ENCODE measurements around the gene ZNF683.
A peak's percentile ranks its signal among the peaks of the same experiment; 100 is the strongest.

Gene ZNF683

DNA sequence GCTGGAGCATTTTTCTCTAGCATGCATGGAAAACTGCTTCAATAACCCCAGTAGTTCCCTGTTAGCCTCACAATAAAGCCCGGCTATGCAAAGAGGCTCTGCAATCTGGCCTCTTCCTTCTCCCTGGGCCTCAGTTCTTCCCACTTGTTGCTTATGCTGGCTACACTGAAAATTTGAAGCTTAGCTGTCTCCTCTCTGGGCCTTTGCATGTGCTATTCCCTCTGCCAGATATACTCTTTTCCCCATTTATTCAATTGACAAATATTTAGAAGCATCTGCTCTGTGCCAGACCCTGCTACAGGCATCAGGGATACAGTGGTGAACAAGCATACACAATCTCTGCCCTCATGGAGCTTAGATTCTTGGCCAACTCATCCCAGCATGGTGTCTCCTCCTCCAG lies 33.9 kb downstream of the ZNF683 start (continued):
- TF ChIP-seq, protein P1, sequence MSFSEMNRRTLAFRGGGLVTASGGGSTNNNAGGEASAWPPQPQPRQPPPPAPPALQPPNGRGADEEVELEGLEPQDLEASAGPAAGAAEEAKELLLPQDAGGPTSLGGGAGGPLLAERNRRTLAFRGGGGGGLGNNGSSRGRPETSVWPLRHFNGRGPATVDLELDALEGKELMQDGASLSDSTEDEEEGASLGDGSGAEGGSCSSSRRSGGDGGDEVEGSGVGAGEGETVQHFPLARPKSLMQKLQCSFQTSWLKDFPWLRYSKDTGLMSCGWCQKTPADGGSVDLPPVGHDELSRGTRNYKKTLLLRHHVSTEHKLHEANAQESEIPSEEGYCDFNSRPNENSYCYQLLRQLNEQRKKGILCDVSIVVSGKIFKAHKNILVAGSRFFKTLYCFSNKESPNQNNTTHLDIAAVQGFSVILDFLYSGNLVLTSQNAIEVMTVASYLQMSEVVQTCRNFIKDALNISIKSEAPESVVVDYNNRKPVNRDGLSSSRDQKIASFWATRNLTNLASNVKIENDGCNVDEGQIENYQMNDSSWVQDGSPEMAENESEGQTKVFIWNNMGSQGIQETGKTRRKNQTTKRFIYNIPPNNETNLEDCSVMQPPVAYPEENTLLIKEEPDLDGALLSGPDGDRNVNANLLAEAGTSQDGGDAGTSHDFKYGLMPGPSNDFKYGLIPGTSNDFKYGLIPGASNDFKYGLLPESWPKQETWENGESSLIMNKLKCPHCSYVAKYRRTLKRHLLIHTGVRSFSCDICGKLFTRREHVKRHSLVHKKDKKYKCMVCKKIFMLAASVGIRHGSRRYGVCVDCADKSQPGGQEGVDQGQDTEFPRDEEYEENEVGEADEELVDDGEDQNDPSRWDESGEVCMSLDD (tag by site-specific recombination; IDR thresholded peaks at IDR 0.05): no peak
- TF ChIP-seq OSR2 (tag by site-specific recombination; IDR thresholded peaks at IDR 0.05): no peak
- TF ChIP-seq ZNF664 (tag by site-specific recombination; IDR thresholded peaks at IDR 0.05): no peak
- TF ChIP-seq SCRT1 (tag by site-specific recombination; IDR thresholded peaks at IDR 0.05; ENCODE audit: borderline replicate concordance): peak; percentile 48; the same call in 1 of the 2 replicates
- TF ChIP-seq ZBTB1 (tag by site-specific recombination; IDR thresholded peaks at IDR 0.05): no peak
- no peak for TF ChIP-seq ZNF433 (tag by site-specific recombination; IDR thresholded peaks at IDR 0.05; ENCODE audit: low read depth)
- TF ChIP-seq SCRT2 (tag by site-specific recombination; IDR thresholded peaks at IDR 0.05): peak; percentile 87
- TF ChIP-seq, protein P2, sequence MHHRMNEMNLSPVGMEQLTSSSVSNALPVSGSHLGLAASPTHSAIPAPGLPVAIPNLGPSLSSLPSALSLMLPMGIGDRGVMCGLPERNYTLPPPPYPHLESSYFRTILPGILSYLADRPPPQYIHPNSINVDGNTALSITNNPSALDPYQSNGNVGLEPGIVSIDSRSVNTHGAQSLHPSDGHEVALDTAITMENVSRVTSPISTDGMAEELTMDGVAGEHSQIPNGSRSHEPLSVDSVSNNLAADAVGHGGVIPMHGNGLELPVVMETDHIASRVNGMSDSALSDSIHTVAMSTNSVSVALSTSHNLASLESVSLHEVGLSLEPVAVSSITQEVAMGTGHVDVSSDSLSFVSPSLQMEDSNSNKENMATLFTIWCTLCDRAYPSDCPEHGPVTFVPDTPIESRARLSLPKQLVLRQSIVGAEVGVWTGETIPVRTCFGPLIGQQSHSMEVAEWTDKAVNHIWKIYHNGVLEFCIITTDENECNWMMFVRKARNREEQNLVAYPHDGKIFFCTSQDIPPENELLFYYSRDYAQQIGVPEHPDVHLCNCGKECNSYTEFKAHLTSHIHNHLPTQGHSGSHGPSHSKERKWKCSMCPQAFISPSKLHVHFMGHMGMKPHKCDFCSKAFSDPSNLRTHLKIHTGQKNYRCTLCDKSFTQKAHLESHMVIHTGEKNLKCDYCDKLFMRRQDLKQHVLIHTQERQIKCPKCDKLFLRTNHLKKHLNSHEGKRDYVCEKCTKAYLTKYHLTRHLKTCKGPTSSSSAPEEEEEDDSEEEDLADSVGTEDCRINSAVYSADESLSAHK (tag by site-specific recombination; IDR thresholded peaks at IDR 0.05): 0 out of 2 replicates have a peak, but pooled peaks have one; percentile 15
- no peak for TF ChIP-seq ZBTB17 (tag by site-specific recombination; IDR thresholded peaks at IDR 0.05)
- TF ChIP-seq ZNF596 (tag by site-specific recombination; IDR thresholded peaks at IDR 0.05): no peak
- no peak for TF ChIP-seq ZNF561 (tag by site-specific recombination; IDR thresholded peaks at IDR 0.05; ENCODE audit: borderline replicate concordance)
- no peak for TF ChIP-seq ZNF350 (tag by site-specific recombination; IDR thresholded peaks at IDR 0.05)
- TF ChIP-seq ZNF768 (tag by site-specific recombination; IDR thresholded peaks at IDR 0.05): no peak
- no peak for TF ChIP-seq ZNF785 (tag by site-specific recombination; IDR thresholded peaks at IDR 0.05)
- peak; percentile 54 for TF ChIP-seq ZNF623 (tag by site-specific recombination; IDR thresholded peaks at IDR 0.05)
- TF ChIP-seq HOXC10 (CRISPR knock-in tag; IDR thresholded peaks at IDR 0.05): no peak
- TF ChIP-seq ZNF626 (tag by site-specific recombination; IDR thresholded peaks at IDR 0.05): no peak
- TF ChIP-seq ZBTB48 (tag by site-specific recombination; IDR thresholded peaks at IDR 0.05): no peak

DNA sequence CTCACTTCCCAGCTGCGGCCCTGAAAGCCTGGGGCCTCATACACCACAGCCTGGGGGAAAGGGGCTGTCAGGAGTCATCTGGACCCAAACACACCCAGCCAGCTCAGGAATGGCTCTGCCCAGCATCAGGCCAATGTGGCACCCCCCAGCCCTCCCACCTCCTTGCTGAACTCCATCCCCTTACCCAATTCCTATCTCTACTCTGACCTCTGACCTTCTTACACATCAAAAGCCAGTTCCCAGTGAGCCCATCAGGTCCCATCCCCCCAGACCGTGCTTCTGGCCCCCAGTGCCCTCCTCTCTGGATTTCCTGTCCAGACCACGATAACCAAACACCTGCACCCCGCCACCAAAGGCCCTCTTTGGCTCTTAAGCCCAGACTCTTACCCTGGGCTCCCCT lies 34.9 kb downstream of the ZNF683 start:
- CTCF ChIA-PET: interaction anchor here (0.6 to 1.0 kb wide), 3 partner anchors 62 to 673 kb away, joined by 3 read pairs; no protein-coding TSS in a partner anchor
- Histone ChIP-seq H3K4me1 (ENCODE audit: control insufficient read depth, insufficient read depth, low read length) (no peaks in the 10 kb centered on the region), H3K9me3 (ENCODE audit: control insufficient read depth, insufficient read depth, low read depth, low read length) (no peaks in the 10 kb centered on the region), H3K4me3 (ENCODE audit: low read depth, low read length) (no peak overlapping the region), H3K27ac (ENCODE audit: extremely low read depth, low read depth, low read length) (no peak overlapping the region), H3K36me3 (ENCODE audit: control insufficient read depth in 2 of 2, insufficient read depth in 1 of 2, low read length in 2 of 2) (no peaks in the 10 kb centered on the region)
- TF ChIP-seq, protein P3, sequence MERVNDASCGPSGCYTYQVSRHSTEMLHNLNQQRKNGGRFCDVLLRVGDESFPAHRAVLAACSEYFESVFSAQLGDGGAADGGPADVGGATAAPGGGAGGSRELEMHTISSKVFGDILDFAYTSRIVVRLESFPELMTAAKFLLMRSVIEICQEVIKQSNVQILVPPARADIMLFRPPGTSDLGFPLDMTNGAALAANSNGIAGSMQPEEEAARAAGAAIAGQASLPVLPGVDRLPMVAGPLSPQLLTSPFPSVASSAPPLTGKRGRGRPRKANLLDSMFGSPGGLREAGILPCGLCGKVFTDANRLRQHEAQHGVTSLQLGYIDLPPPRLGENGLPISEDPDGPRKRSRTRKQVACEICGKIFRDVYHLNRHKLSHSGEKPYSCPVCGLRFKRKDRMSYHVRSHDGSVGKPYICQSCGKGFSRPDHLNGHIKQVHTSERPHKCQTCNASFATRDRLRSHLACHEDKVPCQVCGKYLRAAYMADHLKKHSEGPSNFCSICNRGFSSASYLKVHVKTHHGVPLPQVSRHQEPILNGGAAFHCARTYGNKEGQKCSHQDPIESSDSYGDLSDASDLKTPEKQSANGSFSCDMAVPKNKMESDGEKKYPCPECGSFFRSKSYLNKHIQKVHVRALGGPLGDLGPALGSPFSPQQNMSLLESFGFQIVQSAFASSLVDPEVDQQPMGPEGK (tag by site-specific recombination; IDR thresholded peaks at IDR 0.05): 0 out of 2 replicates have a peak, but pooled peaks have one; percentile 29
- no peak for TF ChIP-seq KLF7 (tag by site-specific recombination; IDR thresholded peaks at IDR 0.05; ENCODE audit: borderline replicate concordance)
- no peak for TF ChIP-seq ZNF585B (tag by site-specific recombination; IDR thresholded peaks at IDR 0.05)
- POLR2A ChIA-PET: no interaction called here
